Measurements from ENCODE around the gene CLIP1.

GRCh38 chr12:122266230-122266901, 156.1 kb downstream of the CLIP1 start, which contains the start of gene VPS33A:
- TF ChIP-seq POLR2AphosphoS5 (IDR thresholded peaks at IDR 0.05), result peak; percentile 67 to 91 (median 88)
- TF ChIP-seq EP300 (IDR thresholded peaks at IDR 0.05), result peak in 1 of 4 donors; percentile 57

Data from sigmoid colon (tissue), 4 donors.